Measurements from ENCODE around the gene RTCA.

DNA sequence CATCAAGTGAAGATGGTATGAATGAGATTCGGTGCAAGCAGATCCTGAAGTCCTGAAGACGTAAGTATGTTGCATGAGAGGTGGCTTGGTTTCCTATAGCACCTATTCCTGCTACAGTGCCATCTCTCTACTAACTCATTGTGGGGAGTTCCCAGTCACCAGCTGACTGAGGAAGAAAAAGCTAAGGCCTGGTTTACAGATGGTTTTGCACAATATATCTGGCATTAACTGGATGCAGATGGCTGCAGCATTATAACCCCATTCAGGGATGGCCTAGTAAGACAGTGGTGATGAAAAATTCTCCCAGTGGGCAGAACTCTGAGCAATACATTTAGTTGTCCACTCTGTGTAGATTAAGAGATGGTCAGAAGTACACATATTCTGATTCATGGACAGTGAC, 36.7 kb downstream of the RTCA start:
- TF ChIP-seq GABPA (IDR thresholded peaks at IDR 0.05 in 1 of 2, conservative IDR thresholded peaks at IDR 0.05 in 1 of 2) (no peak), YY1 (IDR thresholded peaks at IDR 0.05) (no peak), RAD21 (IDR thresholded peaks at IDR 0.05) (no peak), EGR1 (IDR thresholded peaks at IDR 0.05; ENCODE audit: low read depth in 2 of 2) (no peak), RXRA (IDR thresholded peaks at IDR 0.05) (no peak), NR2F2 (IDR thresholded peaks at IDR 0.05) (no peak), FOXA2 (IDR thresholded peaks at IDR 0.05) (no peak), SP1 (IDR thresholded peaks at IDR 0.05) (no peak), TAF1 (conservative IDR thresholded peaks at IDR 0.05) (no peak)
- TF ChIP-seq, protein P1, sequence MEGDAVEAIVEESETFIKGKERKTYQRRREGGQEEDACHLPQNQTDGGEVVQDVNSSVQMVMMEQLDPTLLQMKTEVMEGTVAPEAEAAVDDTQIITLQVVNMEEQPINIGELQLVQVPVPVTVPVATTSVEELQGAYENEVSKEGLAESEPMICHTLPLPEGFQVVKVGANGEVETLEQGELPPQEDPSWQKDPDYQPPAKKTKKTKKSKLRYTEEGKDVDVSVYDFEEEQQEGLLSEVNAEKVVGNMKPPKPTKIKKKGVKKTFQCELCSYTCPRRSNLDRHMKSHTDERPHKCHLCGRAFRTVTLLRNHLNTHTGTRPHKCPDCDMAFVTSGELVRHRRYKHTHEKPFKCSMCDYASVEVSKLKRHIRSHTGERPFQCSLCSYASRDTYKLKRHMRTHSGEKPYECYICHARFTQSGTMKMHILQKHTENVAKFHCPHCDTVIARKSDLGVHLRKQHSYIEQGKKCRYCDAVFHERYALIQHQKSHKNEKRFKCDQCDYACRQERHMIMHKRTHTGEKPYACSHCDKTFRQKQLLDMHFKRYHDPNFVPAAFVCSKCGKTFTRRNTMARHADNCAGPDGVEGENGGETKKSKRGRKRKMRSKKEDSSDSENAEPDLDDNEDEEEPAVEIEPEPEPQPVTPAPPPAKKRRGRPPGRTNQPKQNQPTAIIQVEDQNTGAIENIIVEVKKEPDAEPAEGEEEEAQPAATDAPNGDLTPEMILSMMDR (IDR thresholded peaks at IDR 0.05; ENCODE audit: low read depth, low read length, missing input control) = no peak
